ENCODE measurements around the gene ZBBX. TPM values are rescaled to one million over a fixed set of nuclear protein-coding genes. Genes with fewer than 3 reads are reported as not detected.

Gene ZBBX
- total RNA-seq, 6 experiments from 2014 or later = not detected

DNA sequence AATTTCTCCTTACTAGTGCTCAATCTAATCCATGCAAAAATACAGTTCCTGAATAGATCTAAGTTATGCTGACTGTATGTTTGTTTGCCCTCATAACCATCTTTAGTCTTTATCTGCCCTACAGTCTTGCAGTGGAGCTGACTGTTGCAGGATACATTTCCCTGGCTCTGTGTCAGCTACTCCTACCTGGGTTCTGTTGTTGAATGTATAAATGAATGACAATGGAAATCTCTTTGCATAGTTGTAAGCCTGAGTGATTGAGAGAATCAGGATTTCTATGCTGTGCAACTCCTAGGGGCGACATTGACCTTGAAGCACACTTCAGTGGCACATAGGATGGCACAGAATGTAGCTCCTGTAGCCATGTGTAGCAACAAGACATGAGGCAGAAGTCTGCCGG, 16.0 kb upstream of the ZBBX start:
- no peak for DNase-seq
- Mint-ChIP-seq H3K4me1 (ENCODE audit: low read depth) (no peaks in the 10 kb centered on the region), H3K27ac (no peak overlapping the region), H3K4me3 (no peak overlapping the region), H3K9me3 (peaks cover 34% of the 10 kb centered on the region), H3K36me3 (ENCODE audit: low read depth) (no peaks in the 10 kb centered on the region), H3K27me3 (ENCODE audit: insufficient read depth) (no peaks in the 10 kb centered on the region)
- no peak for TF ChIP-seq CTCF (IDR thresholded peaks at IDR 0.05)

DNA sequence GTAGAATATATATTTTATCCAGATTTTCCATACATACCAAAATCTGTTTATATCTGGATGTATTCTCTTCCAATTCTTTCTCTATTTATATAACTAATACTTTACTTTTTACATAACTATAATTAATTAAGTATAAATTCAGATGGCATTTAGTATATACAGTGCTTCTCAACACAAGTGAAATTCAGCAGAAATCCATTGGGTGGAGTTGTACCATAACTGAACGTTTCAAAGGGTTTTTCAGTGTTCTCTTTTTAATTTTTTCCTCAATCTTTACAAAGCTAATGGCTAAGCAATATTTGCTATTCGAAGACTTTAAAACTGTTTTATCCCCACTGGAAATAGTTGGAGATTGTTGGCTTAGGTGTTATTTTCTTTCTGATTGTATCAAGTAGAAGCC, 13.9 kb upstream of the ZBBX start:
- Mint-ChIP-seq H3K27ac (no peak overlapping the region), H3K9me3 (peaks cover 21% of the 10 kb centered on the region), H3K27me3 (ENCODE audit: insufficient read depth) (no peaks in the 10 kb centered on the region), H3K4me3 (no peak overlapping the region), H3K36me3 (ENCODE audit: low read depth) (no peaks in the 10 kb centered on the region), H3K4me1 (ENCODE audit: low read depth) (no peaks in the 10 kb centered on the region)
- TF ChIP-seq CTCF (IDR thresholded peaks at IDR 0.05) = no peak
- DNase-seq = no peak

GRCh38 chr3:167382155-167382554, 2.1 kb upstream of the ZBBX start:
- peaks cover 8% of the 10 kb centered on the region; the same call in 1 of the 2 replicates for H3K4me1 Mint-ChIP-seq (ENCODE audit: low read depth)
- no peaks in the 10 kb centered on the region for H3K27me3 Mint-ChIP-seq (ENCODE audit: insufficient read depth)
- peaks cover 7% of the 10 kb centered on the region; the same call in 1 of the 2 replicates for H3K9me3 Mint-ChIP-seq
- no peak for DNase-seq
- H3K27ac Mint-ChIP-seq = no peak overlapping the region
- H3K36me3 Mint-ChIP-seq (ENCODE audit: low read depth) = no peaks in the 10 kb centered on the region
- H3K4me3 Mint-ChIP-seq = no peak overlapping the region
- no peak for TF ChIP-seq CTCF (IDR thresholded peaks at IDR 0.05)

DNA sequence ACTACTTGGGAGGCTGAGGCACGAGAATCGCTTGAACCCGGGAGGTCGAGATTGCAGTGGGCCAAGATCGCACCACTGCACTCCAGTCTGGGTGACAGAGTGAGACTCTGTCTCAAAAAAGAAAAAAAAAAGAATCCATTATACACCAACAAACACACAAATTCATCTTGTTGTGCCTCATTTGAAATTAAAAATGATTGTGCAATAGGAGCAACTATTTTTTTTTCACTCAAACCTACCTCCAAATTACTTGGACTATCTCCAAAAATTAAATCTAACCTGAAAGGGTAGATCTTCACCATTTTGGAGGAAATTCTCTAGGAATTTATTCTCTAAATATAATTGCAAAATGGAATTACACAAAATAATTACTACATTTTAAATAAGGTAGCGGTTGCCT, 4.6 kb downstream of the ZBBX start:
- H3K36me3 Mint-ChIP-seq (ENCODE audit: low read depth) = no peaks in the 10 kb centered on the region
- TF ChIP-seq CTCF (IDR thresholded peaks at IDR 0.05) = no peak
- H3K9me3 Mint-ChIP-seq = peaks cover 8% of the 10 kb centered on the region; the same call in 1 of the 2 replicates
- H3K27me3 Mint-ChIP-seq (ENCODE audit: insufficient read depth) = no peaks in the 10 kb centered on the region
- H3K4me3 Mint-ChIP-seq = no peak overlapping the region
- no peak for DNase-seq
- H3K4me1 Mint-ChIP-seq (ENCODE audit: low read depth) = peaks cover 7% of the 10 kb centered on the region; the same call in 1 of the 2 replicates
- H3K27ac Mint-ChIP-seq = no peak overlapping the region

DNA sequence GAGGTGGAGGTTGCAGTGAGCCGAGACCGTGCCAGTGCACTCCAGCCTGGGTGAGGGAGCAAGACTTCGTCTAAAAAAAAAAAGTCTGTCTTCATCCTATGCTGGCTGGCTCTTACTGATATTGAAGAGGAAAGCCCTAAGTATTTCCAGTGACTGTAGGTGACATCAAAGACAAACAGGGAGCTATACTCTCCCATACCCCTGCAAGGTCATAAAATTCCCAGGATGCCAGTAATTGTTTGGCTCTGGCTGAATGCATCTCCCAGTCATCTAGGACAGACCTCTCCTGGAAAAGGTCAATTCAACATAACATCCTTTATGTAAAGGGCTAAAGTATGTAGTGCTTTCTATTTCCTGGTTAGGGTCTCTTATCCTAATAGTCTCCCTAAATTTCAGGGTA, 8.0 kb downstream of the ZBBX start:
- Mint-ChIP-seq H3K4me3 (no peak overlapping the region), H3K27me3 (ENCODE audit: insufficient read depth) (no peaks in the 10 kb centered on the region; the same call in 1 of the 2 replicates), H3K27ac (no peak overlapping the region), H3K4me1 (ENCODE audit: low read depth) (no peaks in the 10 kb centered on the region), H3K36me3 (ENCODE audit: low read depth) (no peaks in the 10 kb centered on the region), H3K9me3 (peaks cover 11% of the 10 kb centered on the region)
- TF ChIP-seq CTCF (IDR thresholded peaks at IDR 0.05) = no peak
- DNase-seq = no peak

DNA sequence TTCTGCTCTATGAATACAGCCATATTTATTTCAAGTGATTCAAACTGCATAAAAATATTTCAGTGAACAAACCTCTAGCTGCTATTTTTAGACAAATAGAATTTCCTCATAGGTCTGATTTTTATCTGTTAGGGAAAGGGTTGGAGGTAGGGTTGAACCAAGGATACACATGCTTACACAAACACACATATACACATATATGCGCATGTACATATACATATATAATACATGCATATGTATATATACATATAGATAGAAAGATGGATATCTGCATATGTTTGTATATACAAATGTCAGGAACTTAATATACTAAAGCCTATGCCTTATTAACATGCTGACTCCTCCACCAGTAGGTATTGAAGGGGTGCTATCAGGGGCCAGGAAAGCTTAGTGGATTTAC, 18.1 kb downstream of the ZBBX start:
- Mint-ChIP-seq H3K27me3 (ENCODE audit: insufficient read depth) (no peaks in the 10 kb centered on the region), H3K4me3 (no peak overlapping the region), H3K4me1 (ENCODE audit: low read depth) (no peaks in the 10 kb centered on the region), H3K27ac (no peak overlapping the region), H3K9me3 (peaks cover 30% of the 10 kb centered on the region), H3K36me3 (ENCODE audit: low read depth) (no peaks in the 10 kb centered on the region)
- no peak for TF ChIP-seq CTCF (IDR thresholded peaks at IDR 0.05)
- DNase-seq = no peak

Measured in HFFc6 (cell line).